DOHH2 (cell line): ENCODE measurements around the gene MYG1.
"Not testable (repeated sequence)": the region's sequence is repeated elsewhere in the genome, so short reads cannot be mapped to it uniquely, and the experiment has no call there.

Experiments used
- H3F3A ChIP-seq: fragments of 200-600 bp; sonication (generic), shearing (Covaris generic); 2 replicates; pipeline ENCODE4 v1.6.0; 2016; ENCODE audit warnings: antibody characterized with exemption, mild to moderate bottlenecking; ENCODE audit not compliant: control insufficient read depth, insufficient read depth
- H3K27ac ChIP-seq: fragments of 200-600 bp; sonication (generic); 2 replicates; pipeline ENCODE4 v1.5.1; 2014; ENCODE audit warnings: low read depth, mild to moderate bottlenecking, low read length, moderate library complexity
- H3K27me3 ChIP-seq: fragments of 200-600 bp; sonication (generic); 2 replicates; pipeline ENCODE4 v1.6.1; 2014; ENCODE audit warnings: mild to moderate bottlenecking, low read length, mixed read lengths; ENCODE audit not compliant: control insufficient read depth
- H3K36me3 ChIP-seq: fragments of 200-600 bp; sonication (generic); 2 replicates; pipeline ENCODE4 v1.6.1; 2014; ENCODE audit warnings: mild to moderate bottlenecking, low read length, moderate library complexity, mixed read lengths; ENCODE audit not compliant: control insufficient read depth
- H3K4me1 ChIP-seq: fragments of 200-600 bp; sonication (generic); 2 replicates; pipeline ENCODE4 v1.6.1; 2014; ENCODE audit warnings: mild to moderate bottlenecking, low read length, mixed read lengths; ENCODE audit not compliant: control insufficient read depth
- H3K4me2 ChIP-seq: fragments of 200-600 bp; sonication (generic); 2 replicates; pipeline ENCODE4 v1.6.0; 2014; ENCODE audit warnings: mild to moderate bottlenecking, low read length, moderate library complexity
- H3K4me3 ChIP-seq: fragments of 200-600 bp; sonication (generic); 2 replicates; pipeline ENCODE4 v1.5.1; 2014; ENCODE audit warnings: mild to moderate bottlenecking, low read length, mixed read lengths
- H3K79me2 ChIP-seq: fragments of 200-600 bp; sonication (generic); 2 replicates; pipeline ENCODE4 v1.6.1; 2014; ENCODE audit warnings: mild to moderate bottlenecking, low read length, mixed read lengths; ENCODE audit not compliant: control insufficient read depth
- H3K9me2 ChIP-seq: fragments of 200-600 bp; sonication (generic); replicated peaks from 2 replicates; pipeline ENCODE4 v1.6.1; 2014; ENCODE audit warnings: mild to moderate bottlenecking, low read length, mixed read lengths; ENCODE audit not compliant: control insufficient read depth
- H3K9me3 ChIP-seq: fragments of 200-600 bp; sonication (generic); 2 replicates; pipeline ENCODE4 v1.6.1; 2014; ENCODE audit warnings: antibody characterized with exemption, low read length, mixed read lengths; ENCODE audit not compliant: control insufficient read depth, insufficient read depth
- H4K20me1 ChIP-seq: fragments of 200-600 bp; sonication (generic); 2 replicates; pipeline ENCODE4 v1.6.0; 2014; ENCODE audit warnings: low read depth, mild to moderate bottlenecking, antibody characterized with exemption, low read length, moderate library complexity; ENCODE audit not compliant: control insufficient read depth, insufficient read depth
- EZH2phosphoT487 ChIP-seq: fragments of 200-600 bp; sonication (generic); IDR thresholded peaks from 2 replicates; pipeline ENCODE4 v1.6.1; 2017; ENCODE audit warnings: borderline replicate concordance, mild to moderate bottlenecking, antibody characterized with exemption, low read length, moderate library complexity, mixed read lengths
- TF ChIP-seq, protein P1 (sequence below): fragments of 200-600 bp; sonication (generic); IDR thresholded peaks from one replicate; pipeline ENCODE4 v1.5.1; 2014; ENCODE audit warnings: antibody characterized with exemption, mild to moderate bottlenecking, low read depth, low read length; ENCODE audit not compliant: poor library complexity, severe bottlenecking

MYG1 gene

GRCh38 chr12:53328043-53328435, 28.5 kb downstream of the MYG1 start:
- Histone ChIP-seq H3K79me2 (no peaks in the 10 kb centered on the region), H3K27me3 (peaks cover 7% of the 10 kb centered on the region; the same call in 1 of the 2 replicates), H3F3A (peaks cover 14% of the 10 kb centered on the region), H3K36me3 (no peaks in the 10 kb centered on the region), H3K9me3 (no peaks in the 10 kb centered on the region), H4K20me1 (no peaks in the 10 kb centered on the region), H3K9me2 (no peaks in the 10 kb centered on the region), H3K4me3 (no peak overlapping the region), H3K4me1 (peaks cover 25% of the 10 kb centered on the region), H3K27ac (no peak overlapping the region), H3K4me2 (no peak overlapping the region)
- TF ChIP-seq, protein P1, sequence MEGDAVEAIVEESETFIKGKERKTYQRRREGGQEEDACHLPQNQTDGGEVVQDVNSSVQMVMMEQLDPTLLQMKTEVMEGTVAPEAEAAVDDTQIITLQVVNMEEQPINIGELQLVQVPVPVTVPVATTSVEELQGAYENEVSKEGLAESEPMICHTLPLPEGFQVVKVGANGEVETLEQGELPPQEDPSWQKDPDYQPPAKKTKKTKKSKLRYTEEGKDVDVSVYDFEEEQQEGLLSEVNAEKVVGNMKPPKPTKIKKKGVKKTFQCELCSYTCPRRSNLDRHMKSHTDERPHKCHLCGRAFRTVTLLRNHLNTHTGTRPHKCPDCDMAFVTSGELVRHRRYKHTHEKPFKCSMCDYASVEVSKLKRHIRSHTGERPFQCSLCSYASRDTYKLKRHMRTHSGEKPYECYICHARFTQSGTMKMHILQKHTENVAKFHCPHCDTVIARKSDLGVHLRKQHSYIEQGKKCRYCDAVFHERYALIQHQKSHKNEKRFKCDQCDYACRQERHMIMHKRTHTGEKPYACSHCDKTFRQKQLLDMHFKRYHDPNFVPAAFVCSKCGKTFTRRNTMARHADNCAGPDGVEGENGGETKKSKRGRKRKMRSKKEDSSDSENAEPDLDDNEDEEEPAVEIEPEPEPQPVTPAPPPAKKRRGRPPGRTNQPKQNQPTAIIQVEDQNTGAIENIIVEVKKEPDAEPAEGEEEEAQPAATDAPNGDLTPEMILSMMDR: no peak
- TF ChIP-seq EZH2phosphoT487: no peak

DNA sequence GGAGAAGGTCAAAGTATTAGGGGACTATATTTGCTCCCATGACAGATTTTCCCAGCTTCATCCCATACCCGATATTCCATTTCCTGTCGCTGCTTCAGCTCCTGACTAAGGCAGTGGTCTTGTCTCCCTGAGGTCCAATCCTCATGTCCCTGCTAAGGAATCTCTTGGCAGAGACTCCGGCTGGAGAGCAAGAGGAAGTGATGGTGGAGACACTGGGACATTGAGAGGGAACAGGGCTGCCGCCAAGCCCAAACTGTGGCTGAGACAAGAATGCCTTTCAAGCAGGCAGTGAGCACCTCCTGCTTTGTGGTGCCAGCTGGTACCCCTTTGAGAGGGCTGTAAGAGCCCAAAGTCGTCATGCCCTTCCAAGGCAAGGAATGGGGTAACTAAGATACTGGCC, 31.2 kb downstream of the MYG1 start:
- peaks cover 4% of the 10 kb centered on the region; the same call in 1 of the 2 replicates for H3F3A ChIP-seq
- H3K4me1 ChIP-seq: peaks cover 12% of the 10 kb centered on the region
- no peak overlapping the region for H3K4me3 ChIP-seq
- H3K79me2 ChIP-seq: no peaks in the 10 kb centered on the region
- H3K27ac ChIP-seq: no peak overlapping the region
- H3K27me3 ChIP-seq: peaks cover 7% of the 10 kb centered on the region; the same call in 1 of the 2 replicates
- H3K36me3 ChIP-seq: no peaks in the 10 kb centered on the region
- H3K9me3 ChIP-seq: no peaks in the 10 kb centered on the region
- H3K9me2 ChIP-seq: no peaks in the 10 kb centered on the region
- TF ChIP-seq, protein P1: no peak
- no peak for TF ChIP-seq EZH2phosphoT487
- no peak overlapping the region for H3K4me2 ChIP-seq
- no peaks in the 10 kb centered on the region for H4K20me1 ChIP-seq

DNA sequence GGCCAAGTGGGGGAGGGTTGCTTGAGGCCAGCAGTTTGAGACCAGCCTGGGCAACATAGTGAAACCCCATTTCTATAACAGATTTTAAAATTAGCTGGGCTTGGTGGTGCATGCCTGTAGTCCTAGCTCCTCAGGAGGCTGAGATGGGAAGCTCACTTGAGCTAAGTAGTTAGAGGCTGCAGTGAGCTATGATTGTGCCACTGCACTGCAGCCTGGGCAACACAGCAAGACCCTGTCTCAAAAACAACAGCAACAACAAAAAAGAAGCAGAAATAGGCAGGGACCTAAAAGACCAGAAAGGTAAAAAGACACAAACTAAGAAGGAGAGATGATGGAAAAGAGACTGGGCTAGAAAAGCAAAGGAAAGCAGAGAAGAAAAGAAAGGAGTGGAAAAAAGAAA, 32.8 kb downstream of the MYG1 start:
- Histone ChIP-seq H3K27me3 (peaks cover 20% of the 10 kb centered on the region), H3K4me1 (peaks cover 21% of the 10 kb centered on the region)
- H3K4me3 ChIP-seq, H3K36me3 ChIP-seq, H3K27ac ChIP-seq, H3F3A ChIP-seq, H4K20me1 ChIP-seq, H3K9me2 ChIP-seq, H3K9me3 ChIP-seq, H3K79me2 ChIP-seq, H3K4me2 ChIP-seq: not testable (repeated sequence)

- Histone ChIP-seq H3K27ac (no peak overlapping the region), H3F3A (no peaks in the 10 kb centered on the region), H3K9me2 (no peaks in the 10 kb centered on the region), H3K36me3 (no peaks in the 10 kb centered on the region), H3K4me3 (no peak overlapping the region), H4K20me1 (no peaks in the 10 kb centered on the region), H3K27me3 (peaks cover 23% of the 10 kb centered on the region), H3K9me3 (no peaks in the 10 kb centered on the region), H3K4me1 (peaks cover 25% of the 10 kb centered on the region), H3K4me2 (no peak overlapping the region), H3K79me2 (no peaks in the 10 kb centered on the region)
- TF ChIP-seq, protein P1: no peak
Observed at GRCh38 chr12:53332744-53333143, 33.2 kb downstream of the MYG1 start.
